IMR-90 (cell line): Measurements from ENCODE around the gene TRAPPC5. TPM values are rescaled to one million over a fixed set of nuclear protein-coding genes. Genes with fewer than 3 reads are reported as not detected.

ENCODE experiments used
- ATAC-seq: fragments of 200-7000 bp; cut with Tn5 transposase; 2 replicates; pipeline ENCODE4 v1.9.1; 2020; ENCODE audit warnings: low read depth, mild to moderate bottlenecking, moderate library complexity
- BruUV-seq: library from RNA; stranded (reverse); fragments of 400-500 nt; replicated peaks from 2 replicates; lab custom pipeline; 2021; lab: Mats Ljungman, UMichigan
- CTCF ChIA-PET: fragments of 300-600 bp; formaldehyde crosslinking; extraction: SDS; loops from one replicate; lab custom pipeline; 2021; ENCODE audit warnings: antibody characterized with exemption; lab: Yijun Ruan, JAX
- POLR2A ChIA-PET: fragments of 300-600 bp; sonication (Branson Sonifier 250); formaldehyde crosslinking; loops from one replicate; lab custom pipeline; 2022; ENCODE audit warnings: antibody characterized with exemption; ENCODE audit not compliant: unreplicated experiment; lab: Charles Lee
- DNase-seq: peaks from one replicate; pipeline ENCODE4 v3.0.0; 2013
- H2AFZ ChIP-seq: replicated peaks from 2 replicates; pipeline ENCODE3; 2013; ENCODE audit warnings: low read length, mild to moderate bottlenecking; ENCODE audit not compliant: poor library complexity
- H2AK5ac ChIP-seq: 2 replicates; pipeline ENCODE4 v1.6.1; 2013; ENCODE audit warnings: low read depth, low read length, inconsistent platforms
- H2AK9ac ChIP-seq: replicated peaks from 2 replicates; pipeline ENCODE3; 2013; ENCODE audit warnings: mild to moderate bottlenecking, low read depth, low read length, moderate library complexity; ENCODE audit not compliant: poor library complexity
- H2BK120ac ChIP-seq: 2 replicates; pipeline ENCODE4 v1.6.1; 2013; ENCODE audit warnings: low read depth, low read length, inconsistent platforms
- H2BK15ac ChIP-seq: 3 replicates; pipeline ENCODE4 v1.6.1; 2013; ENCODE audit warnings: low read depth, low read length, inconsistent platforms
- H2BK20ac ChIP-seq: 2 replicates; pipeline ENCODE4 v1.6.1; 2013; ENCODE audit warnings: low read depth, mild to moderate bottlenecking, inconsistent platforms, low read length, moderate library complexity
- H2BK5ac ChIP-seq: 2 replicates; pipeline ENCODE4 v1.6.1; 2013; ENCODE audit warnings: mild to moderate bottlenecking, low read depth, low read length, inconsistent platforms; ENCODE audit not compliant: poor library complexity, severe bottlenecking
- H3K14ac ChIP-seq: replicated peaks from 2 replicates; pipeline ENCODE4 v1.6.1; 2013; ENCODE audit warnings: low read depth, low read length, inconsistent platforms
- H3K18ac ChIP-seq: 2 replicates; pipeline ENCODE4 v1.6.1; 2013; ENCODE audit warnings: low read depth, low read length, control low read depth
- H3K23ac ChIP-seq: 2 replicates; pipeline ENCODE4 v1.6.1; 2013; ENCODE audit warnings: low read depth, low read length, inconsistent platforms
- H3K27ac ChIP-seq: 2 replicates; pipeline ENCODE4 v1.5.1; 2013; ENCODE audit warnings: mild to moderate bottlenecking, control low read depth, low read length; ENCODE audit not compliant: insufficient read depth
- H3K27me3 ChIP-seq: 2 replicates; pipeline ENCODE4 v1.6.1; 2013; ENCODE audit warnings: low read length; ENCODE audit not compliant: control insufficient read depth, insufficient read depth
- H3K36me3 ChIP-seq: 2 replicates; pipeline ENCODE4 v1.6.1; 2013; ENCODE audit warnings: low read length, mixed read lengths; ENCODE audit not compliant: control insufficient read depth, insufficient read depth
- H3K4ac ChIP-seq: 2 replicates; pipeline ENCODE4 v1.6.1; 2013; ENCODE audit warnings: low read depth, low read length, inconsistent platforms
- H3K4me1 ChIP-seq: 2 replicates; pipeline ENCODE4 v1.6.1; 2013; ENCODE audit warnings: low read length, mixed read lengths; ENCODE audit not compliant: control insufficient read depth, insufficient read depth
- H3K4me2 ChIP-seq: 2 replicates; pipeline ENCODE4 v1.6.1; 2013; ENCODE audit warnings: low read depth, mild to moderate bottlenecking, control low read depth, low read length, moderate library complexity
- H3K4me3 ChIP-seq: 2 replicates; pipeline ENCODE4 v1.5.1; 2013; ENCODE audit warnings: low read depth, mild to moderate bottlenecking, control low read depth, low read length, moderate library complexity; ENCODE audit not compliant: insufficient read depth
- H3K56ac ChIP-seq: 2 replicates; pipeline ENCODE4 v1.6.1; 2013; ENCODE audit warnings: low read length, inconsistent platforms; ENCODE audit not compliant: insufficient read depth; ENCODE audit errors: extremely low read depth
- H3K79me1 ChIP-seq, 2 experiments: 2 replicates each; pipeline ENCODE4 v1.6.1; 2013; ENCODE audit warnings: low read length in 2 of 2, inconsistent platforms in 1 of 2, low read depth in 1 of 2
- H3K9ac ChIP-seq: 2 replicates; pipeline ENCODE4 v1.6.1; 2013; ENCODE audit warnings: low read depth, low read length, control low read depth
- H3K9me1 ChIP-seq: 2 replicates; pipeline ENCODE4 v1.6.1; 2013; ENCODE audit warnings: low read length, inconsistent platforms; ENCODE audit not compliant: insufficient read depth
- H3K9me3 ChIP-seq: 2 replicates; pipeline ENCODE4 v1.6.1; 2013; ENCODE audit warnings: low read length; ENCODE audit not compliant: control insufficient read depth, insufficient read depth
- H4K20me1 ChIP-seq: 2 replicates; pipeline ENCODE4 v1.6.1; 2013; ENCODE audit warnings: low read length, inconsistent platforms; ENCODE audit not compliant: insufficient read depth
- H4K5ac ChIP-seq: 2 replicates; pipeline ENCODE4 v1.6.1; 2013; ENCODE audit warnings: mild to moderate bottlenecking, low read depth, low read length, control low read depth
- H4K8ac ChIP-seq, 2 experiments: 2 replicates each; pipeline ENCODE4 v1.6.1; 2013; ENCODE audit warnings: low read depth in 2 of 2, low read length in 2 of 2, control low read depth in 1 of 2, inconsistent platforms in 1 of 2
- H4K91ac ChIP-seq: 2 replicates; pipeline ENCODE4 v1.6.1; 2013; ENCODE audit warnings: low read depth, low read length, inconsistent platforms; ENCODE audit not compliant: insufficient read depth
- CEBPB ChIP-seq: IDR thresholded peaks from 2 replicates; pipeline ENCODE4 v1.6.1; 2012; ENCODE audit warnings: low read depth, low read length, improper control_type of control experiment
- ELK1 ChIP-seq: fragments of 150-350 bp; IDR thresholded peaks from 2 replicates; pipeline ENCODE4 v1.6.1; 2016; ENCODE audit warnings: low read depth, mild to moderate bottlenecking, low read length, moderate library complexity, borderline replicate concordance
- WGBS, 2 experiments: methylation state at CpG; one replicate each; pipeline versions ENCODE4 v1.1.5 to v1.1.7; 2013; ENCODE audit warnings: missing lambda C conversion rate in 2 of 2; ENCODE audit not compliant: insufficient read length in 1 of 2; ENCODE audit errors: extremely low coverage in 2 of 2; 5-methylcytosine and 5-hydroxymethylcytosine counted together
- dilution Hi-C: fragments of 300-500 bp; cut with HindIII; formaldehyde crosslinking; loops from one replicate; pipeline ENCODE4 v1.14.3; 2018; ENCODE audit warnings: low sequenced_read_pairs; ENCODE audit not compliant: unreplicated experiment
- in situ Hi-C: fragments of 300-500 bp; cut with MboI; formaldehyde crosslinking; loops from 3 replicates; pipeline ENCODE4 v1.14.3; 2019; ENCODE audit warnings: low sequenced_read_pairs, inconsistent platforms, mixed read lengths
- intact Hi-C: fragments of 100-400 bp; cut with micrococcal nuclease; formaldehyde crosslinking; loops from 2 replicates; pipeline ENCODE4 v1.10.0; 2022
- polyA plus RNA-seq, 3 experiments: library from polyadenylated mRNA; depleted of rRNA; stranded (reverse); fragments of >200 nt; gene quantifications; 2 replicates each; pipeline ENCODE4 v1.2.3, GENCODE V29; 2012; ENCODE audit warnings: low replicate concordance in 1 of 3
- total RNA-seq: library from RNA; depleted of rRNA; stranded (reverse); fragments of >200 nt; gene quantifications from 2 replicates; pipeline ENCODE4 v1.2.3, GENCODE V29; 2012

TRAPPC5 gene
- total and polyA plus RNA-seq, 2 of the 4 experiments (the other 2 are of a cell fraction) = 54.7 to 109 TPM

- Histone ChIP-seq H4K8ac (no peak overlapping the region), H3K18ac (no peak overlapping the region), H3K9me3 (no peaks in the 10 kb centered on the region), H3K4me3 (no peak overlapping the region), H2BK5ac (no peak overlapping the region), H4K20me1 (no peaks in the 10 kb centered on the region), H4K91ac (no peak overlapping the region), H3K36me3 (no peaks in the 10 kb centered on the region), H3K4ac (no peak overlapping the region), H3K4me2 (no peak overlapping the region), H3K9me1 (no peaks in the 10 kb centered on the region), H2AK5ac (no peak overlapping the region), H3K27me3 (peaks cover 36% of the 10 kb centered on the region), H3K4me1 (no peaks in the 10 kb centered on the region), H2AFZ (no peak overlapping the region), H3K56ac (no peak overlapping the region), H3K27ac (no peak overlapping the region), H4K5ac (no peak overlapping the region), H2AK9ac (no peak overlapping the region), H3K14ac (no peak overlapping the region), H3K79me1 (no peaks in the 10 kb centered on the region), H2BK20ac (no peak overlapping the region), H2BK15ac (no peak overlapping the region), H2BK120ac (no peak overlapping the region), H3K23ac (no peak overlapping the region), H3K9ac (no peak overlapping the region)
- intact Hi-C loops = no loop called here
- no TSS peak for BruUV-seq
- WGBS, 2 experiments = 58% methylated on average over 5 of the region's 12 CpGs; no CpG with 5 or more reads in 1 of the 2 experiments
- dilution Hi-C loops = no loop called here
- no peak for DNase-seq
- in situ Hi-C loops = no loop called here
- ChIA-PET CTCF (no interaction called here), POLR2A (no interaction called here)
- TF ChIP-seq CEBPB (peak; percentile 78), ELK1 (no peak)
- ATAC-seq = no peak
Measured at GRCh38 chr19:7734220-7735203, 53.9 kb downstream of the TRAPPC5 start.
